K562 (cell line): ENCODE measurements around the gene MLST8. TPM values are rescaled to one million over a fixed set of nuclear protein-coding genes. Genes with fewer than 3 reads are reported as not detected.

Experiments used
- ATF3 ChIP-seq, 2 experiments: fragments of 450-650 bp in 1 of 2; sonication (generic) in 1 of 2; formaldehyde crosslinking in 1 of 2; IDR thresholded peaks in 1 of 2; conservative IDR thresholded peaks in 1 of 2; 2 replicates each; pipeline versions ENCODE4 v1.6.1 to v1.8.1; 2016 to 2023; ENCODE audit warnings: mild to moderate bottlenecking in 2 of 2, moderate library complexity in 2 of 2, inconsistent platforms in 1 of 2, missing genetic modification reagents in 1 of 2
- ATF4 ChIP-seq: fragments of 450-650 bp; formaldehyde crosslinking; IDR thresholded peaks from 2 replicates; pipeline ENCODE4 v1.4.0; 2022; ENCODE audit warnings: mild to moderate bottlenecking, moderate library complexity
- BRCA1 ChIP-seq, 2 experiments: fragments of 450-650 bp in 1 of 2; sonication (generic) in 1 of 2; formaldehyde crosslinking in 1 of 2; IDR thresholded peaks; 2 replicates each; pipeline versions ENCODE4 v1.5.0 to v1.6.1; 2017 to 2020; ENCODE audit warnings: mild to moderate bottlenecking in 1 of 2, missing genetic modification reagents in 1 of 2
- CHCHD3 ChIP-seq: fragments of 250-450 bp; sonication (Bioruptor Pico); IDR thresholded peaks from 2 replicates; pipeline ENCODE4 v2.1.2; 2022; ENCODE audit warnings: mild to moderate bottlenecking
- E2F8 ChIP-seq: fragments of 450-650 bp; IDR thresholded peaks from 2 replicates; pipeline ENCODE4 v1.7.1; 2018; ENCODE audit warnings: mild to moderate bottlenecking, low read depth; ENCODE audit not compliant: partially characterized antibody
- HDAC2 ChIP-seq: fragments of 450-650 bp; IDR thresholded peaks from 2 replicates; pipeline ENCODE4 v1.6.1; 2016; ENCODE audit warnings: mild to moderate bottlenecking
- PHF21A ChIP-seq: fragments of 450-650 bp; IDR thresholded peaks from 2 replicates; pipeline ENCODE4 v1.6.1; 2017; ENCODE audit warnings: low read depth, borderline replicate concordance
- ZBTB40 ChIP-seq, 2 experiments: fragments of 450-650 bp in 1 of 2; sonication (generic) in 1 of 2; formaldehyde crosslinking in 1 of 2; IDR thresholded peaks; 2 replicates each; pipeline versions ENCODE4 v1.7.1 to v1.9.0; 2016 to 2022; ENCODE audit warnings: inconsistent platforms in 1 of 2, mild to moderate bottlenecking in 1 of 2, missing genetic modification reagents in 1 of 2
- ZNF766 ChIP-seq: fragments of 200-800 bp; sonication (Bioruptor generic); conservative IDR thresholded peaks from 2 replicates; pipeline ENCODE4 v1.6.1; 2016; ENCODE audit warnings: missing genetic modification characterization, missing compliant biosample characterization
- ZNF785 ChIP-seq: fragments of 250-450 bp; sonication (Bioruptor Pico); IDR thresholded peaks from 2 replicates; pipeline ENCODE4 v1.4.0; 2020; ENCODE audit warnings: mild to moderate bottlenecking
- polyA plus RNA-seq, 8 experiments: library from polyadenylated mRNA; depleted of rRNA in 4 of 8; stranded (reverse) in 5 of 8; unstranded in 3 of 8; fragments of >200 nt; fragmentation: Nextera tagmentation in 2 of 8; fragmentation: Illumina TruSeq in 1 of 8; extraction: Ambion mirVana in 2 of 8; extraction: Trizol in 1 of 8; gene quantifications; 2 replicates each; pipeline versions ENCODE4 v1.2.1 to v1.2.3, GENCODE V29; 2011 to 2014; ENCODE audit warnings: inconsistent platforms in 1 of 8, missing spikeins in 1 of 8
- total RNA-seq, 7 experiments: library from RNA; depleted of rRNA in 6 of 7; stranded (reverse); fragments of >200 nt in 6 of 7; fragmentation: Illumina TruSeq in 2 of 7; extraction: Trizol in 2 of 7; gene quantifications; 2 replicates each; pipeline versions ENCODE4 v1.2.1 to v1.2.3, GENCODE V29; 2011 to 2021; ENCODE audit warnings: low replicate concordance in 1 of 7

MLST8 gene
- total and polyA plus RNA-seq, 9 of the 15 experiments (the other 6 are each of a cell fraction or from before 2014, with no cell fraction given): 1.5 to 116 (median 43.3) TPM

- TF ChIP-seq ZBTB40 (IDR thresholded peaks at IDR 0.05) (0 out of 2 replicates have a peak, but pooled peaks have one; percentile 41), ZBTB40 (CRISPR knock-in tag; IDR thresholded peaks at IDR 0.05) (no peak), PHF21A (0 out of 2 replicates have a peak, but pooled peaks have one; percentile 72), E2F8 (peak; percentile 16), HDAC2 (0 out of 2 replicates have a peak, but pooled peaks have one; percentile 35), ZNF766 (CRISPR knock-in tag) (peak; percentile 16; the same call in 1 of the 2 replicates), ATF3 (IDR thresholded peaks at IDR 0.05) (peak; percentile 36; the same call in 1 of the 2 replicates), ATF3 (CRISPR knock-in tag; conservative IDR thresholded peaks at IDR 0.05) (no peak), ZNF785 (CRISPR knock-in tag) (no peak), CHCHD3 (0 out of 2 replicates have a peak, but pooled peaks have one; percentile 40), ATF4 (peak; percentile 53; the same call in 1 of the 2 replicates), BRCA1 (IDR thresholded peaks at IDR 0.05) (no peak), BRCA1 (CRISPR knock-in tag; IDR thresholded peaks at IDR 0.05) (0 out of 2 replicates have a peak, but pooled peaks have one; percentile 39)
These were observed 45.5 kb downstream of the MLST8 start (continued) for GRCh38 chr16:2250652-2251295.
